RWPE2 (cell line): ENCODE results near the gene DPH6.
"Not testable (repeated sequence)": the region's sequence is repeated elsewhere in the genome, so short reads cannot be mapped to it uniquely, and the experiment has no call there.

Experiments used
- ATAC-seq: fragments of 200-7000 bp; cut with Tn5 transposase; 3 replicates; pipeline ENCODE4 v1.9.1; 2021; ENCODE audit warnings: low read depth
- DNase-seq: peaks from one replicate; pipeline ENCODE4 v3.0.0-alpha.2; 2020; ENCODE audit warnings: low spot score
- H3K27ac ChIP-seq: fragments of 450-650 bp; 2 replicates; pipeline ENCODE4 v1.5.1; 2017; ENCODE audit warnings: mild to moderate bottlenecking; ENCODE audit not compliant: poor library complexity, severe bottlenecking
- H3K27me3 ChIP-seq: fragments of 250-450 bp; sonication (Bioruptor Pico); 2 replicates; pipeline ENCODE4 v1.5.1; 2021; ENCODE audit warnings: mild to moderate bottlenecking, moderate library complexity; ENCODE audit not compliant: insufficient read depth, poor library complexity, severe bottlenecking
- H3K36me3 ChIP-seq: fragments of 250-450 bp; sonication (Bioruptor Pico); 2 replicates; pipeline ENCODE4 v1.5.1; 2020; ENCODE audit warnings: low read depth, mild to moderate bottlenecking, moderate library complexity
- H3K4me1 ChIP-seq: fragments of 250-450 bp; sonication (Bioruptor Pico); 2 replicates; pipeline ENCODE4 v1.5.1; 2021; ENCODE audit warnings: mild to moderate bottlenecking, moderate library complexity; ENCODE audit not compliant: insufficient read depth, poor library complexity, severe bottlenecking
- H3K4me3 ChIP-seq: fragments of 250-450 bp; sonication (Bioruptor Pico); 2 replicates; pipeline ENCODE4 v1.5.1; 2021; ENCODE audit warnings: mild to moderate bottlenecking, moderate library complexity; ENCODE audit not compliant: severe bottlenecking
- H3K9me3 ChIP-seq: fragments of 250-450 bp; sonication (Bioruptor Pico); 2 replicates; pipeline ENCODE4 v1.5.1; 2021; ENCODE audit warnings: mild to moderate bottlenecking, moderate library complexity; ENCODE audit not compliant: severe bottlenecking
- TF ChIP-seq, protein P1 (sequence below): fragments of 450-650 bp; IDR thresholded peaks from one replicate; pipeline ENCODE4 v1.5.1; 2017; ENCODE audit warnings: mild to moderate bottlenecking, moderate library complexity; ENCODE audit not compliant: poor library complexity, severe bottlenecking

Gene DPH6

DNA sequence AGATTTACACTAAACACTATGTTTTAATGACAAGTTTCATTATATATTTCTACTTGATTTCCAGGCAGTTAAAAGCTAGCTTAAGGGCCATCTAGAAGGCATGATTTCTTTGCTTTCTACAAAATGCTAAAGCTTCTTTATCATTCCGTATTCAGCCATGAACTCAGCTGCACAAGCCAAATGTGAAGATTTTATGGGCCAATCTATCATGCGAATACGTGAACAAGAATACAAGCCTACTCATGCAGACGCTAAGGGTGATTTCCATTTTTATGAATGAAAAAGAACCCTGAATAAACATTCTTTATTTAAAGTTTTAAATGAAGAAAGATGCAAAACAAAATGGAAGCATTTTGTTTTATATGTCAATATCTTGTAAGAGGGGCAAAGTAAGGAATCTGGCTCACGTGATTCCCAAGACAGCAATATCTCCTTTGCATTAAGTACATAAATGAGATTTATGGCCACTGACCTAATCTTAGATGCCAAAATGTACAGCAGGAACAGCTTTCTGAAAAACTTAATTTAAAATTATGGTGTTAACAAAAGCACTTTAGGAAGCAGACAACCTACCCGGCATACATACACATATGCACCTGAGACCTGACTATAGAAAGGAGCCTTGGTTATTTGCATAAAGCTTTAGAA, 215.8 kb downstream of the DPH6 start:
- Histone ChIP-seq H3K4me3 (no peak overlapping the region), H3K36me3 (no peaks in the 10 kb centered on the region), H3K9me3 (no peaks in the 10 kb centered on the region), H3K4me1 (no peaks in the 10 kb centered on the region), H3K27me3 (no peaks in the 10 kb centered on the region), H3K27ac (no peak overlapping the region)
- TF ChIP-seq, protein P1, sequence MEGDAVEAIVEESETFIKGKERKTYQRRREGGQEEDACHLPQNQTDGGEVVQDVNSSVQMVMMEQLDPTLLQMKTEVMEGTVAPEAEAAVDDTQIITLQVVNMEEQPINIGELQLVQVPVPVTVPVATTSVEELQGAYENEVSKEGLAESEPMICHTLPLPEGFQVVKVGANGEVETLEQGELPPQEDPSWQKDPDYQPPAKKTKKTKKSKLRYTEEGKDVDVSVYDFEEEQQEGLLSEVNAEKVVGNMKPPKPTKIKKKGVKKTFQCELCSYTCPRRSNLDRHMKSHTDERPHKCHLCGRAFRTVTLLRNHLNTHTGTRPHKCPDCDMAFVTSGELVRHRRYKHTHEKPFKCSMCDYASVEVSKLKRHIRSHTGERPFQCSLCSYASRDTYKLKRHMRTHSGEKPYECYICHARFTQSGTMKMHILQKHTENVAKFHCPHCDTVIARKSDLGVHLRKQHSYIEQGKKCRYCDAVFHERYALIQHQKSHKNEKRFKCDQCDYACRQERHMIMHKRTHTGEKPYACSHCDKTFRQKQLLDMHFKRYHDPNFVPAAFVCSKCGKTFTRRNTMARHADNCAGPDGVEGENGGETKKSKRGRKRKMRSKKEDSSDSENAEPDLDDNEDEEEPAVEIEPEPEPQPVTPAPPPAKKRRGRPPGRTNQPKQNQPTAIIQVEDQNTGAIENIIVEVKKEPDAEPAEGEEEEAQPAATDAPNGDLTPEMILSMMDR = no peak
- no peak for DNase-seq
- no peak for ATAC-seq

DNA sequence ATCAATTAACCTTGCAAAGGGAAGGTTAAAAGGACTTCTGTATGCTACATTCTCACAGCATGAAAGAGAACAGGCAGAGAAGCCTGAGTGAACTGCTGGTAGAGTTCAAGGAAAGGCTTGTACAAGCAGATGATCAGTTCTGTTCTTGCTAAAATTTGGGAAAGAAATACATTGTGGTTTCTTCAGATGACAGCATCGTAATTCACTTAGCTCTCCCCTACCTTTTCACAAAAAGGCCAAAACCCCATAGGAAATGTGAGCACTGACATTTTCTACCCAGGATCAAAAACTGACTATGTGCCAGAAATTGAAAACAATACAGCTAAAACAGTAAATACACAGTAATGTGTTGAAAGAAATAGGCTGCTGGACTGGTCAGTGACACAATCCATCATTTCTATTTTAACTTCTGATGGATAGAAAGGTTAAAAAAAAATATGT, 216.4 kb downstream of the DPH6 start:
- no peak overlapping the region for H3K27ac ChIP-seq
- H3K9me3 ChIP-seq = no peaks in the 10 kb centered on the region
- H3K4me1 ChIP-seq = no peaks in the 10 kb centered on the region
- H3K36me3 ChIP-seq = no peaks in the 10 kb centered on the region
- H3K4me3 ChIP-seq = no peak overlapping the region
- H3K27me3 ChIP-seq = no peaks in the 10 kb centered on the region
- DNase-seq (no peak), ATAC-seq (no peak)
- TF ChIP-seq, protein P1 = no peak

- H3K9me3 ChIP-seq, H3K27me3 ChIP-seq, H3K36me3 ChIP-seq, DNase-seq, H3K4me1 ChIP-seq, H3K27ac ChIP-seq, ATAC-seq, H3K4me3 ChIP-seq: not testable (repeated sequence)
Observed at GRCh38 chr15:35328836-35329235, 217.1 kb downstream of the DPH6 start.

GRCh38 chr15:35327789-35328188, 218.2 kb downstream of the DPH6 start:
- no peak for ATAC-seq
- Histone ChIP-seq H3K4me3 (no peak overlapping the region), H3K9me3 (no peaks in the 10 kb centered on the region), H3K27ac (no peak overlapping the region), H3K36me3 (no peaks in the 10 kb centered on the region), H3K4me1 (no peaks in the 10 kb centered on the region), H3K27me3 (no peaks in the 10 kb centered on the region)
- TF ChIP-seq, protein P1 = no peak
- no peak for DNase-seq

DNA sequence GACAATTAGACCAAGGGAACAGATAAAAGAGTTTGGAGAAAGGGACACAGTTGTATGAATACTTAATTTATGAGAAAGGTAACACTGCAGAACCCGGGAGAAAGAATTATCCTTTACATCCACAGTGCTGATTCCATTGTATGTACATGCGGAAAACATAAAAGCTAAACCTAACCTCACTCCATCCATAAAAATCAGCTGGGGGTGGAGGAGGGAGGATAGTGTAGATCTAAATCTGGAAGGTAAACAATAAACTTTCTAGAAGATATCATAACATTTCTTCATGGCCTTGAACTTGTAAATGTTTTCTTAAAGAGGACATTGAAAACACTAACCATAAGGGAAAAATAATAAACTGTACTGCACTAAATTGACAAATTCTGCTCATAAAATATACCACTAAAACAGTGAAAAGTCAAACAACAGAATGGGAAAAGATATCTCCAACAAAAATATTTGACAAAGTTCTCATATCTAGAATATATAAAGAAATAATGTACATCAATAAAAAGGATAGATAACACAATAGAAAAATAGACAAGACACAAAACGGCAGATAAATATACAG, 220.5 kb downstream of the DPH6 start:
- Histone ChIP-seq H3K36me3 (no peaks in the 10 kb centered on the region), H3K4me1 (no peaks in the 10 kb centered on the region), H3K27ac (no peak overlapping the region), H3K27me3 (no peaks in the 10 kb centered on the region), H3K9me3 (no peaks in the 10 kb centered on the region), H3K4me3 (no peak overlapping the region)
- no peak for DNase-seq
- TF ChIP-seq, protein P1 = no peak
- no peak for ATAC-seq
